Limb (tissue), 2 donors: ENCODE results near the gene IKZF3.
"Not testable (repeated sequence)": the region's sequence is repeated elsewhere in the genome, so short reads cannot be mapped to it uniquely, and the experiment has no call there.

Experiments used
- DNase-seq, 2 donors: peaks; one replicate each; pipeline ENCODE4 v3.0.0-alpha.2; 2016; ENCODE audit errors: extremely low spot score in 2 of 2

Gene IKZF3

DNA sequence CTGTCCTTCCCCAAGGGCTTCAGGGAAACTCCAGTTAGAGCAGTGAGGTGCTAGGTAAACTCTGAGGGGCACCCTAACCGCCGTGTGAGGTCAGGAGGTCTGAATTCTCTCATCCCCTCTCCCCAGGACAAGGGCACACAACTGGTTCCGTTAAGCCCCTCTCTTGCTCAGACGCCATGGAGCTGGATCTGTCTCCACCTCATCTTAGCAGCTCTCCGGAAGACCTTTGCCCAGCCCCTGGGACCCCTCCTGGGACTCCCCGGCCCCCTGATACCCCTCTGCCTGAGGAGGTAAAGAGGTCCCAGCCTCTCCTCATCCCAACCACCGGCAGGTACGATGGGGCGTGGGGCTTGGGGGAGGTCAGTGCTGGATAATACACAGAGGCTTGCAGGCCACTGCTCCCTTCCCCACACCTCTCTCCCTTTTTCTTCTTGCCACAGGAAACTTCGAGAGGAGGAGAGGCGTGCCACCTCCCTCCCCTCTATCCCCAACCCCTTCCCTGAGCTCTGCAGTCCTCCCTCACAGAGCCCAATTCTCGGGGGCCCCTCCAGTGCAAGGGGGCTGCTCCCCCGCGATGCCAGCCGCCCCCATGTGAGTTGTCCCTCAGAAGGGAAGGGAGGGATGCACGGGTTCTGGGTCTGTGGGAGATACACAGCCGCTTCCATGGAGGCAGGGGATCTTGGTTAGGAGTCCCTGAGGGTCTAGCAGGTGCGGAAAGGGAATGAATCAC is 121.8 kb downstream of the IKZF3 start:
- DNase-seq: no peak

DNA sequence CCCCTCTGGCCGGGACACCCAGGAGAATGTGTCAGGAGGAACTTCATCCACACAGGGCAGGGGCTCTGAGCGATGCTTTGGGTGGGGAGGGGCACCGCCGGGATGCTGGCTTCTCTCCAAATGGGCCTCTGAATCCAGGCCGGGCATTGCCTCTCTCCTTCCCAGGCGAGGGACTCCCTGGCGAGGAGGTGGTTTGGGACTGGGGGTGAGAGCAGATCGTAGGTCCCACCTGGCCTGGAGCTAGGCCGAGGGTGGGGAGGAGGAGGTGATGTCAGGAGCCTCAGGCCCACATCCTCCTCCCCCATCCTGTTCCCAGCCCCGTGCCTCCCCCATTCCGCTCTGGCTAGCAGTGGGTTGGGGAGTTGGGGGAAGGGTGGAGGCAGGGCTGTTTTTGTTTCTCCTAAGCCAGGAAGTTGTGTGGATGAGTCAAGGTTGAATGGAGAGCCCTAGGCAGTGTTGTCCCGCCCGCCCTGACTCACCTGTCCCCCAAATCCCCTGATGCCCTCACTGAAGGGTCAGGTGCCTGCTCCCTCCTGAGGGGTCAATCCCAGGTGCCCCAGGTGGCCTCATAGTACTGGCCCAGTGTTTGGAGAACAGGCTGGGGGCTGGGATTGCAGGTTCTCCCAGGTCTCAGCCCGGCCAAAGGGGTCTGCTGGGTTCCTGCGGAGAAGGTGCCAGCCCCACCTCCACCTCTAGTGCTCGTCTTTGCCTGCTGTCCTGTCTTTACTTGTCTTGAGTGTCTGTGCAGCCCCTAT is 123.6 kb downstream of the IKZF3 start:
- DNase-seq: no peak

DNA sequence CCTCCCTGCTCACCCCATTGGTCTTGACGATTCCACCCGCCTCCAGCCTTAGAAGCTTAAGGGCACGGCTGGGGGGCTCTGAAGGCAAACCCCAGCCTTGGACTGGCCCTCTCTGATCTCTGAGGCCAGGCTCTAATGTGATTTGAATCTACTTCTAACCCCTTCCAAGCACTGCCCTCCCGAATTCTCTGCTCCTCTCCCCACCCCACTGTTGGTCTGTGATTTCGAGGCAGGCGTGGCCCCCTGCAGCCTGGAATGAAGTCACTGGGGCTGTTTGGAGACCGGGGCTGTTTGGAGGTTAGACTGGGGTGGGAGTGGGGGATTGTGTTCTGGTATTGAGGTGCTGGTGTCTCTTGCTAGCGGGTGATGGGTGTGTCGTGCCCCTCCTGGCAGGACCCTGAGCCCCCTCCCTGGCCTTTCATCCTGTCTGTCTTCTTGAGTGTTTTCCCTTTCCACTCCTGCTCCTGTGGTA is 124.2 kb downstream of the IKZF3 start:
- DNase-seq: no peak

- peak in 1 of 2 donors; percentile 62 for DNase-seq
Measured at GRCh38 chr17:39738983-39739884, 124.9 kb downstream of the IKZF3 start.

DNA sequence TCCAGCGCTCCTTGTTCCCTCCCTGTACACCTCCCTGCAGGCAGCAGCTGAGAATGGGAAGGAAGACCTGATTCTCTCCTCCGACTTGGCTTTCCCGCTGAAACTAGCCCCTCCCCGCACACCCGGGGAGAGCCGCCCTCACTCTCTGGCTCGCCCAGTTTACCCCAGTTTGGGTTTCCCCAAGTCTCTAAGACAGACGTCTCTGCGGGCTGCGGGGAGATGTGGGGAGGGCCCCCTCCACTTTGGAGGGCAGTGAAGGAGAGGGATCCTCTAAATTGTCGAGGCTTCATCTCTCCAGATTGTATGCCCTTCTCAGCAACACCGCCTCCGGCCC is 125.6 kb downstream of the IKZF3 start:
- no peak for DNase-seq

GRCh38 chr17:39737760-39738567 is 126.1 kb downstream of the IKZF3 start, which contains the start of gene GRB7:
Gene GRB7 (plus strand): TSS chr17:39737938. CDS start chr17:39742302, 4,364 bp downstream.
- no peak for DNase-seq

GRCh38 chr17:39737206-39737759 is 126.8 kb downstream of the IKZF3 start:
- DNase-seq: no peak

- DNase-seq: no peak
Measured at GRCh38 chr17:39736319-39737165, 127.6 kb downstream of the IKZF3 start.

DNA sequence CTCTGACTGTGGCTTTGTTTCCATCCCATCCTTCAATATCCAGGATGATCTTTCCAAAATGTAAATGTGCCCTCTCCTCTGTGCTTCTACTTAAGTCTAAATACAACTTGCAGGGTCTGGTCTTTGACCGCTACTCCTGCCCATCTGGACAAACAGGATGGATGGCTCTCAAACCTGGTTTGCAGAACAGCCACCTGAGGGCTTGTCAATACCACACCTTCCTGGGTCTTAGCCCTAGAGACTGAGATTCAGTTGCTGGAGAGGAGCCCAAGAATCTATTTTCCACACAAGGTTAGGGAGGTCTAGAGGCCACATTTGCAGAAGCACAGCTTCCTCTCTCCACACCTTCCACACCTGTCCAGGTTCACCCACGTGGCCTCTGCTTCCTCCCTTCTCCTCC is 128.2 kb downstream of the IKZF3 start:
- DNase-seq: no peak

DNA sequence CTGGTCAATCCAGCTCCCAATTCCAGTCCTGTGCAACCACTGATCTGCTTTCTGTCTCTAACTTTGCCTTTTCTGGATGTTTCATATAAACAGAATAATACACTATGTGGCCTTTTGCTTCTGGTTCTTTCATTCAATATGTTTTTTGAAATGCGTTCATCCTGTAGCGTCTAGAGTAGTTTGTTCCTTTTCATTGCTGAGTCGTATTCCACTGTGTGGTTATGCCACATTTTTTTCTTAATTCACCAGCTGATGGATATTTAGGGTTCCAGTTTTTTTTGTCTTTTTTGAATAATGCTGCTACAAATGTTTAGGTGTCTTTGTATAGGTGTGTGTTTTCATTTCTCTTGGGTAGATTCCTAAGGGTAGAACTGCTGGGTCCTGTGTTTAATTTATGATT is 131.5 kb downstream of the IKZF3 start:
- DNase-seq: no peak

GRCh38 chr17:39730095-39730921 is 133.8 kb downstream of the IKZF3 start, which contains the start of gene MIEN1:
Gene MIEN1 (minus strand): TSS chr17:39730532. CDS start chr17:39730495, 37 bp downstream.
- peak; percentile 87 to 96 for DNase-seq

- DNase-seq: no peak
Measured at GRCh38 chr17:39729280-39729851, 134.7 kb downstream of the IKZF3 start.

- no peak for DNase-seq
Measured at GRCh38 chr17:39727556-39727955, 136.6 kb downstream of the IKZF3 start.

DNA sequence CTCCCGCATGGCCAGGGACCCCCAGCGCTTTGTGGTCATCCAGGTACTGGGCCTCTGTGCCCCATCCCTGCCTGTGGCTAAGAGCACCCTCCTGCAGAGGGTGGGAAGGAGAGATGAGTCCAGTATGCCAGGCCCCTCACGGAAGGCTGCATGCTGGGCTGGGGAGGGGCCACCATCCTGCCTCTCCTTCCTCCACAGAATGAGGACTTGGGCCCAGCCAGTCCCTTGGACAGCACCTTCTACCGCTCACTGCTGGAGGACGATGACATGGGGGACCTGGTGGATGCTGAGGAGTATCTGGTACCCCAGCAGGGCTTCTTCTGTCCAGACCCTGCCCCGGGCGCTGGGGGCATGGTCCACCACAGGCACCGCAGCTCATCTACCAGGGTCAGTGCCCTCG is 137.5 kb downstream of the IKZF3 start:
- DNase-seq: no peak

DNA sequence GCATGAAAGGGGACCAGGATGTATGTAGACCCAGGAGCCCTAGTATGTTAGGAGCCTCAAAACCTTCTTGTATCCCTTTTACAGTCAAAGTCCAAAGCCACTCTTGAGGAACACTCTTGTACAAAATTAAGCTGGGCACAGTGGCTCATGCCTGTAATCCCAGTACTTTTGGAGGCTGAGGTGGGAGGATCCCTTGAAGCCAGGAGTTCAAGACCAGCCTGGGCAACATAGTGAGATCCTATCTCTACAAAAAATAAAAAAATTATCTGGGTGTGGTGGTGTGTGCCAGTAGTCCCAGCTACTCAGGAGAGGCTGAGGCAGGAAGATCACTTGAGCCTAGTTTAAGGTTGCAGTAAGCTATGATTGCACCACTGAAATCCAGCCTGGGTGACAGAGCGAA is 138.2 kb downstream of the IKZF3 start:
- DNase-seq: not testable (repeated sequence)

DNA sequence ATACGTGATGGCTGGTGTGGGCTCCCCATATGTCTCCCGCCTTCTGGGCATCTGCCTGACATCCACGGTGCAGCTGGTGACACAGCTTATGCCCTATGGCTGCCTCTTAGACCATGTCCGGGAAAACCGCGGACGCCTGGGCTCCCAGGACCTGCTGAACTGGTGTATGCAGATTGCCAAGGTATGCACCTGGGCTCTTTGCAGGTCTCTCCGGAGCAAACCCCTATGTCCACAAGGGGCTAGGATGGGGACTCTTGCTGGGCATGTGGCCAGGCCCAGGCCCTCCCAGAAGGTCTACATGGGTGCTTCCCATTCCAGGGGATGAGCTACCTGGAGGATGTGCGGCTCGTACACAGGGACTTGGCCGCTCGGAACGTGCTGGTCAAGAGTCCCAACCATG is 139.4 kb downstream of the IKZF3 start:
- DNase-seq: no peak

DNA sequence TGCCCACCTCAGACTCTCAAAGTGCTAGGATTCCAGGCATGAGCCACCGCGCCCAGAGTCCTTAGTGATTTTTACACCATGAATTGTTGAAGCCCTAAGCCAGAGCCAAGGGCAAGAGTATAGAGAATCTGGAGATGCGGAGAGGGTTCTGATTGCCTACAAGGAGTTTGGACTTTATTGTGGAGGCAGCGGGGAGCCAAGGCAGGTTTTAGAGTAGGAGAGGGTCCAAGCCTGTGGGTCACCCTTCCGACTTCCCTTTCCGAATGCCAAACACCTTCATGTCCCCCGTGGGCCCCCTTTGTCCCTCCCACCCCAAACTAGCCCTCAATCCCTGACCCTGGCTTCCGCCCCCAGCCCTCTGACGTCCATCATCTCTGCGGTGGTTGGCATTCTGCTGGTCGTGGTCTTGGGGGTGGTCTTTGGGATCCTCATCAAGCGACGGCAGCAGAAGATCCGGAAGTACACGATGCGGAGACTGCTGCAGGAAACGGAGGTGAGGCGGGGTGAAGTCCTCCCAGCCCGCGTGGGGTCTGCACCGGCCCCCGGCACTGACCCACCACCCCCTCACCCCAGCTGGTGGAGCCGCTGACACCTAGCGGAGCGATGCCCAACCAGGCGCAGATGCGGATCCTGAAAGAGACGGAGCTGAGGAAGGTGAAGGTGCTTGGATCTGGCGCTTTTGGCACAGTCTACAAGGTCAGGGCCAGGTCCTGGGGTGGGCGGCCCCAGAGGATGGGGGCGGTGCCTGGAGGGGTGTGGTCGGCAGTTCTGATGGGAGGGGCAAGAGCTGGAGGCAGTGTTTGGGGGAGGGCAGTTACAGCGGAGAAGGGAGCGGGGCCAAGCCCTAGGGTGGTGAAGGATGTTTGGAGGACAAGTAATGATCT is 140.9 kb downstream of the IKZF3 start:
- no peak for DNase-seq
